Endodermal cell (in vitro differentiated cells): ENCODE data around the gene ERLIN1. TPM values are rescaled to one million over a fixed set of nuclear protein-coding genes. Genes with fewer than 3 reads are reported as not detected.
"Not testable (repeated sequence)": the region's sequence is repeated elsewhere in the genome, so short reads cannot be mapped to it uniquely, and the experiment has no call there.

Source experiments
- DNase-seq: peaks from one replicate; pipeline ENCODE4 v3.0.0-alpha.2; 2017
- H3K27ac ChIP-seq: 2 replicates; pipeline ENCODE4 v1.5.1; 2013; ENCODE audit warnings: mild to moderate bottlenecking, low read depth, low read length, moderate library complexity
- H3K27me3 ChIP-seq: 2 replicates; pipeline ENCODE4 v1.6.1; 2013; ENCODE audit warnings: mild to moderate bottlenecking, low read length, moderate library complexity; ENCODE audit not compliant: insufficient read depth, control insufficient read depth, poor library complexity, severe bottlenecking
- H3K36me3 ChIP-seq: 2 replicates; pipeline ENCODE4 v1.7.0; 2013; ENCODE audit warnings: mild to moderate bottlenecking, low read length, moderate library complexity; ENCODE audit not compliant: control insufficient read depth, insufficient read depth
- H3K4me1 ChIP-seq: one replicate; pipeline ENCODE4 v1.7.0; 2013; ENCODE audit warnings: low read length; ENCODE audit not compliant: control insufficient read depth, insufficient read depth
- H3K4me3 ChIP-seq: 2 replicates; pipeline ENCODE4 v1.5.1; 2013; ENCODE audit warnings: mild to moderate bottlenecking, low read length, moderate library complexity
- H3K9ac ChIP-seq: 2 replicates; pipeline ENCODE4 v1.6.1; 2013; ENCODE audit warnings: mild to moderate bottlenecking, low read length, moderate library complexity; ENCODE audit not compliant: poor library complexity, severe bottlenecking; ENCODE audit errors: extremely low read depth
- H3K9me3 ChIP-seq: 2 replicates; pipeline ENCODE4 v1.6.1; 2013; ENCODE audit warnings: mild to moderate bottlenecking, low read length, moderate library complexity; ENCODE audit not compliant: control insufficient read depth
- H3K27ac Mint-ChIP-seq: 2 replicates; pipeline ENCODE4 v1.8.0; 2020; ENCODE audit warnings: mixed read lengths
- H3K27me3 Mint-ChIP-seq: 2 replicates; pipeline ENCODE4 v1.8.0; 2021; ENCODE audit warnings: mild to moderate bottlenecking, mixed read lengths; ENCODE audit not compliant: insufficient read depth
- H3K36me3 Mint-ChIP-seq: 2 replicates; pipeline ENCODE4 v1.8.0; 2020; ENCODE audit warnings: low read depth, mixed read lengths
- H3K4me1 Mint-ChIP-seq: 2 replicates; pipeline ENCODE4 v1.8.0; 2020; ENCODE audit warnings: mixed read lengths
- H3K4me3 Mint-ChIP-seq: 2 replicates; pipeline ENCODE4 v1.8.0; 2020; ENCODE audit warnings: mild to moderate bottlenecking, moderate library complexity, mixed read lengths
- H3K9me3 Mint-ChIP-seq: 2 replicates; pipeline ENCODE4 v1.8.0; 2020; ENCODE audit warnings: mild to moderate bottlenecking, mixed read lengths
- CTCF ChIP-seq: fragments of 200-600 bp; sonication (generic); conservative IDR thresholded peaks from 2 replicates; pipeline ENCODE4 v1.5.0; 2021; ENCODE audit warnings: antibody characterized with exemption, mild to moderate bottlenecking
- WGBS, 2 experiments: methylation state at CpG; one replicate each; pipeline versions ENCODE4 v1.1.5 to v1.1.7; 2013; ENCODE audit warnings: missing lambda C conversion rate in 2 of 2, mixed read lengths in 1 of 2; ENCODE audit not compliant: insufficient coverage in 1 of 2, insufficient read length in 1 of 2; 5-methylcytosine and 5-hydroxymethylcytosine counted together
- total RNA-seq, 2 donors: library from RNA; stranded (reverse); fragmentation: NEBNext Ultra II Directional in 1 of 2; extraction: Animal tissue kit (Norgen Biotek cat#: 25700) in 1 of 2; gene quantifications; 2 replicates in 1 of 2; 3 replicates in 1 of 2; pipeline ENCODE4 v1.2.1, GENCODE V29; 2021

ERLIN1 gene
- total RNA-seq, 2 donors from 2014 or later: 35.0 to 42.6 TPM

- H3K27ac Mint-ChIP-seq: no peak overlapping the region
- no peak for DNase-seq
- Histone ChIP-seq H3K36me3 (no peaks in the 10 kb centered on the region), H3K9ac (no peak overlapping the region), H3K4me3 (no peak overlapping the region), H3K9me3 (no peaks in the 10 kb centered on the region), H3K27ac (peak overlapping the region; percentile 11), H3K27me3 (no peaks in the 10 kb centered on the region), H3K4me1 (no peaks in the 10 kb centered on the region)
- H3K4me3 Mint-ChIP-seq: no peak overlapping the region
- H3K9me3 Mint-ChIP-seq: peaks cover 2% of the 10 kb centered on the region
- 92 to 95% methylated on average over 6 to 8 of the region's 8 CpGs for WGBS, 2 experiments
- no peak for TF ChIP-seq CTCF
- H3K27me3 Mint-ChIP-seq: no peaks in the 10 kb centered on the region
- peaks cover 2% of the 10 kb centered on the region for H3K4me1 Mint-ChIP-seq
- no peaks in the 10 kb centered on the region for H3K36me3 Mint-ChIP-seq
These were observed 56.9 kb downstream of the ERLIN1 start for GRCh38 chr10:100128951-100129350.

- not testable (repeated sequence) for H3K4me3 Mint-ChIP-seq, H3K27me3 Mint-ChIP-seq, H3K36me3 ChIP-seq, H3K4me1 Mint-ChIP-seq, H3K27ac ChIP-seq, H3K9me3 Mint-ChIP-seq, DNase-seq, H3K27ac Mint-ChIP-seq, H3K9me3 ChIP-seq, H3K27me3 ChIP-seq, H3K4me3 ChIP-seq, H3K9ac ChIP-seq, H3K4me1 ChIP-seq, H3K36me3 Mint-ChIP-seq
- WGBS, 2 experiments: 66 to 80% methylated on average over 1 to 2 of the region's 2 CpGs
These were observed 60.5 kb downstream of the ERLIN1 start for GRCh38 chr10:100125335-100125734.

GRCh38 chr10:100124097-100124496 is 61.7 kb downstream of the ERLIN1 start:
- no peaks in the 10 kb centered on the region for H3K27me3 Mint-ChIP-seq
- Histone ChIP-seq H3K27me3 (no peaks in the 10 kb centered on the region), H3K4me3 (no peak overlapping the region), H3K9me3 (no peaks in the 10 kb centered on the region), H3K9ac (no peak overlapping the region), H3K36me3 (no peaks in the 10 kb centered on the region), H3K27ac (no peak overlapping the region), H3K4me1 (no peaks in the 10 kb centered on the region)
- H3K36me3 Mint-ChIP-seq: no peaks in the 10 kb centered on the region
- no peaks in the 10 kb centered on the region for H3K9me3 Mint-ChIP-seq
- H3K27ac Mint-ChIP-seq: no peak overlapping the region
- no peak for TF ChIP-seq CTCF
- H3K4me1 Mint-ChIP-seq: peaks cover 2% of the 10 kb centered on the region
- WGBS, 2 experiments: 95 to 100% methylated on average over 1 to 4 of the region's 4 CpGs
- H3K4me3 Mint-ChIP-seq: no peak overlapping the region
- no peak for DNase-seq

GRCh38 chr10:100122780-100123179 is 63.0 kb downstream of the ERLIN1 start:
- H3K9ac ChIP-seq: no peak overlapping the region
- no peaks in the 10 kb centered on the region for H3K36me3 Mint-ChIP-seq
- no peak for DNase-seq
- H3K4me3 Mint-ChIP-seq: no peak overlapping the region
- no peak overlapping the region for H3K27ac ChIP-seq
- no peaks in the 10 kb centered on the region for H3K9me3 Mint-ChIP-seq
- H3K4me1 ChIP-seq: no peaks in the 10 kb centered on the region
- H3K27ac Mint-ChIP-seq: no peak overlapping the region
- peaks cover 2% of the 10 kb centered on the region for H3K4me1 Mint-ChIP-seq
- TF ChIP-seq CTCF: no peak
- H3K4me3 ChIP-seq: no peak overlapping the region
- no peaks in the 10 kb centered on the region for H3K9me3 ChIP-seq
- no peaks in the 10 kb centered on the region for H3K36me3 ChIP-seq
- no peaks in the 10 kb centered on the region for H3K27me3 ChIP-seq
- H3K27me3 Mint-ChIP-seq: no peaks in the 10 kb centered on the region
